Activated naive CD8-positive, alpha-beta T cell treated with anti-CD3 and anti-CD28 coated beads, Interleukin-2, amount 50 U/mL, for 16 hours (primary cell): ENCODE data around the gene AIF1.

Experiments
- DNase-seq: peaks from one replicate; pipeline ENCODE4 v3.0.0-alpha.2; 2020; ENCODE audit warnings: low read depth, low spot score

AIF1 gene

DNA sequence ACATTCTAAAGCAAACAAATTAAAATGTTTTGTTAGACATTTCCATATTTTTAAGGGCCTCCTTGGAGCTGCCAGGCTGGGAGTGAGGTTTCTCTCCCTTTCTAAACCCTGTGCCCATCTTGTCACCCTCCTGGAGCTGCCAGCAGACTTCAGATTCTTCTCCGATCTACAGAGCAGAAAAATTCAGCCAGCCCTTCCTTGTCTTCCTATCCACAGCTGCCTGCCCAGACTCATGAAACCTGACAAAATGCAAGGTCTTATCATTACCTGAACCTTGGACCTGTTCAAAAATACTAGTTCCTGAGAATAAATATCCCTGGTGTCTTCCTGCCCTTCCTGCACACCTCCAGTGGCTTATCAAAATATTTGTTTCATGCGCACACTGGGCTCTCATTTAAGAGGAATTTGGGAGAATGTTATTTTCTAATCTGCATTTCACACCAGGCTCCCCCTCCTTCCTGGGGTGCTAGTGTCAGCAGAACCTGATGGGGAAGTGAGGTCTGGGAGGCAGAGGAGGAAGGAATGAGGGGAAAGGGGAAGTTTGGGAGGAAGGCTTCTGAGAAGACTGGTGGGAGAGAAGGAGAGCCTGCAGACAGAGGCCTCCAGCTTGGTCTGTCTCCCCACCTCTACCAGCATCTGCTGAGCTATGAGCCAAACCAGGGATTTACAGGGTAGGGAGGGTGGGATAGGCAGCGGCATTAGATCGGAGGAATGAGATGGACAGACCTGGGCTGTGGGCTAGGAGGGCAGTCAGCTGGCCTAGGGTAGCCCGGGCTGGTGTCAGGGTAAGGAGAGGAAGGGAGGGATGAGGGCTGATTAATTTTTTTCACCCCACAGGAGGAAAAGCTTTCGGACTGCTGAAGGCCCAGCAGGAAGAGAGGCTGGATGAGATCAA, at the start of gene AIF1:
TSS of gene AIF1 (plus strand) at position 551 of the 895 bp plus-strand sequence. CDS start at position 647, 96 bp downstream.
- no peak for DNase-seq

DNA sequence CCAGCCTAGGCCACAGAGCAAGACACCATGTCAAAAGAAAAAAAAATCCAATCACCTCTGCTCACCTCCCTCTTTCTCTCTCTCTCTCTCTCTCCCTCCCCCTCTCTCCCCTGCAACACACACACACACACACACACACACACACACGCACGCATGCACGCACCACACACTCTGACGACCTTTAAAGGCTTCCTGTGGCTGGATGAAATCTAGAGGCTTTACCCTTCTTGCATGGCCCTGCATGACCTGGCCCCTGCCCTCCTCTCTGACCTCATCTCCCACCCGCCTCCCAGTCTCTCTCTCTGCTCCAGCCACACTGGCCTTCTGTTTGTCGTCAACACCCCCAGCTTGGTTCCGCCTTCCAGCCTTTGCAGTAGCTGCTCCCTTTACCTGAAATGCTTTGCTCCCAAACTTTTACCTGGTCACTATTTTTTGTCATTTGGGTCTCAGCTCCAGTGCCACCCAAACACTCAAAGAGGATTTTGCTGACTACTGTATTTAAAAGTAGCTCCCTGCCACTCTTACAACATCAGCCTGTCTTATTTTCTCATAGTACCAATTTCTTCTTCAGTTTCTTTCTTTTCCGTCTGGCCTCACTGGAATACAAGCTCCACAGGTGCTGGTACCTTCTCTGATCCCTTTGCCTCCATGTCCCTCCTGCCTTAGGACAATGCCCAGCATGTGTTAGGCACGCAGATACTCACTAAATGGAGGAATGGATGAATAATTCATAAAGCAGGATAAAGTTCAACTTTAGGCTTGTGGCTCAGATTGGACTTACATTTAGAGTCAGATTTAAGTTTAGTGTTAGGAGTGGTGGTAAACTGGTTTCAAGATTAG, 47.3 kb upstream of the AIF1 start:
- no peak for DNase-seq

DNA sequence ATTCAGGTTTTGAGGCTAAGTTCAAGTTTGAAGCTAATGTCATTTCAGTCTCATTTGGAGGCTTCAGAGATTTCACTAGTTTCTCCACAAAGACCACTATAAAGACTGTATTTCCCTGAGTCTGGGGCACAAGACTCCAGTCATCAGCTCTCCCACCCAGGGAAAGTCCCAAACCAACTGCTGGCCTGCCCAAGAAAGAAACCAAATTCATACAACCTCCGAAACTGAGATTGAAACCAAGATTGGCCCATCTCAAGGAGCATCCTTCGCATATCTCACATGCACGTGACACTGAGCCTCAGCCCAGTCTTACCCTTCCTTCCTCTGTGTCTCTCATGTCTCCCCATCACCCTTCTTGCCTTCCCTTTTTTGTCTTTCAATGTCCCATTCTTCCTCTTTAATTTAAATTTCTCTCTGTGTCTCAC, 46.5 kb upstream of the AIF1 start:
- DNase-seq: peak; percentile 63

DNA sequence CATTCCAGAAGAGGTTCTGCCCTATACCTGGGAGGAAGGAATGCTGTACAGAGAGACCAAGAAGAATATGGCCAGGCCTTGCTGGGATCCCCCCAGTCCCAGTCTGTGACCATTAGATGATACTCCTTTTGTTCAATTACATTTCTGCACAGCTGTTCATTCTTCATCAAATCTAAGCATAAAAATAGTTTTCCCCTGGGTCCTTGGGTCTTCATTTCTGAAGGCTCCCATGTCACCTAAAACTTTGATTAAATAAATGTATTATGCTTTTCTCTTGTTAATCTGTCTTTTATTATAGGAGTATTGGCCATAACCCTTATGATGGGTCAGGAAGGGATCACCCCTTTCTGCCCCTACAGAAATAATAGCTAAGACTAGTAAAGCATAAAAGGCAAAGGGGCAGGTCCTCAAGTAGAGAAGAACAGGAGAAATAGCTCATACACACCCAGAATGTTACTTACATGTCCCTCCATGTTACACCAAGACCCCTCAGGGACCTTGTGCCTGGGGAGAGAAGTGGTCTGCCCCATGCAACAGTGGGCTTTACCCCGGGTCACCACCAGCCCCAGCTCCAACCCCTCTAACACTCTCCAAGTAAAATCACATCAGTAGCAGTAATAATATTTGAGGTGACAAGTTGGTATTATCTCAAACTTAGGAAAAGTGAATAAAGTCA, 45.0 kb upstream of the AIF1 start:
- DNase-seq: no peak

DNA sequence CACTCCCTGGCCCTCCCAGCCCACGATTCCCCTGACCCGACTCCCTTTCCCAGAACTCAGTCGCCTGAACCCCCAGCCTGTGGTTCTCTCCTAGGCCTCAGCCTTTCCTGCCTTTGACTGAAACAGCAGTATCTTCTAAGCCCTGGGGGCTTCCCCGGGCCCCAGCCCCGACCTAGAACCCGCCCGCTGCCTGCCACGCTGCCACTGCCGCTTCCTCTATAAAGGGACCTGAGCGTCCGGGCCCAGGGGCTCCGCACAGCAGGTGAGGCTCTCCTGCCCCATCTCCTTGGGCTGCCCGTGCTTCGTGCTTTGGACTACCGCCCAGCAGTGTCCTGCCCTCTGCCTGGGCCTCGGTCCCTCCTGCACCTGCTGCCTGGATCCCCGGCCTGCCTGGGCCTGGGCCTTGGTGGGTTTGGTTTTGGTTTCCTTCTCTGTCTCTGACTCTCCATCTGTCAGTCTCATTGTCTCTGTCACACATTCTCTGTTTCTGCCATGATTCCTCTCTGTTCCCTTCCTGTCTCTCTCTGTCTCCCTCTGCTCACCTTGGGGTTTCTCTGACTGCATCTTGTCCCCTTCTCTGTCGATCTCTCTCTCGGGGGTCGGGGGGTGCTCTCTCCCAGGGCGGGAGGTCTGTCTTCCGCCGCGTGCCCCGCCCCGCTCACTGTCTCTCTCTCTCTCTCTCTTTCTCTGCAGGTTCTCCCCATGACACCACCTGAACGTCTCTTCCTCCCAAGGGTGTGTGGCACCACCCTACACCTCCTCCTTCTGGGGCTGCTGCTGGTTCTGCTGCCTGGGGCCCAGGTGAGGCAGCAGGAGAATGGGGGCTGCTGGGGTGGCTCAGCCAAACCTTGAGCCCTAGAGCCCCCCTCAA, 42.8 kb upstream of the AIF1 start, which contains the start of gene LTA:
TSS of gene LTA (plus strand) at position 249 of the 871 bp plus-strand sequence. CDS start at position 703, 454 bp downstream.
- DNase-seq: peak; percentile 50

- no peak for DNase-seq
Observed at GRCh38 chr6:31573239-31574105, 41.6 kb upstream of the AIF1 start.

DNA sequence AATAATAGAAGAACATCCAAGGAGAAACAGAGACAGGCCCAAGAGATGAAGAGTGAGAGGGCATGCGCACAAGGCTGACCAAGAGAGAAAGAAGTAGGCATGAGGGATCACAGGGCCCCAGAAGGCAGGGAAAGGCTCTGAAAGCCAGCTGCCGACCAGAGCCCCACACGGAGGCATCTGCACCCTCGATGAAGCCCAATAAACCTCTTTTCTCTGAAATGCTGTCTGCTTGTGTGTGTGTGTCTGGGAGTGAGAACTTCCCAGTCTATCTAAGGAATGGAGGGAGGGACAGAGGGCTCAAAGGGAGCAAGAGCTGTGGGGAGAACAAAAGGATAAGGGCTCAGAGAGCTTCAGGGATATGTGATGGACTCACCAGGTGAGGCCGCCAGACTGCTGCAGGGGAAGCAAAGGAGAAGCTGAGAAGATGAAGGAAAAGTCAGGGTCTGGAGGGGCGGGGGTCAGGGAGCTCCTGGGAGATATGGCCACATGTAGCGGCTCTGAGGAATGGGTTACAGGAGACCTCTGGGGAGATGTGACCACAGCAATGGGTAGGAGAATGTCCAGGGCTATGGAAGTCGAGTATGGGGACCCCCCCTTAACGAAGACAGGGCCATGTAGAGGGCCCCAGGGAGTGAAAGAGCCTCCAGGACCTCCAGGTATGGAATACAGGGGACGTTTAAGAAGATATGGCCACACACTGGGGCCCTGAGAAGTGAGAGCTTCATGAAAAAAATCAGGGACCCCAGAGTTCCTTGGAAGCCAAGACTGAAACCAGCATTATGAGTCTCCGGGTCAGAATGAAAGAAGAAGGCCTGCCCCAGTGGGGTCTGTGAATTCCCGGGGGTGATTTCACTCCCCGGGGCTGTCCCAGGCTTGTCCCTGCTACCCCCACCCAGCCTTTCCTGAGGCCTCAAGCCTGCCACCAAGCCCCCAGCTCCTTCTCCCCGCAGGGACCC, 40.6 kb upstream of the AIF1 start:
- DNase-seq: no peak

DNA sequence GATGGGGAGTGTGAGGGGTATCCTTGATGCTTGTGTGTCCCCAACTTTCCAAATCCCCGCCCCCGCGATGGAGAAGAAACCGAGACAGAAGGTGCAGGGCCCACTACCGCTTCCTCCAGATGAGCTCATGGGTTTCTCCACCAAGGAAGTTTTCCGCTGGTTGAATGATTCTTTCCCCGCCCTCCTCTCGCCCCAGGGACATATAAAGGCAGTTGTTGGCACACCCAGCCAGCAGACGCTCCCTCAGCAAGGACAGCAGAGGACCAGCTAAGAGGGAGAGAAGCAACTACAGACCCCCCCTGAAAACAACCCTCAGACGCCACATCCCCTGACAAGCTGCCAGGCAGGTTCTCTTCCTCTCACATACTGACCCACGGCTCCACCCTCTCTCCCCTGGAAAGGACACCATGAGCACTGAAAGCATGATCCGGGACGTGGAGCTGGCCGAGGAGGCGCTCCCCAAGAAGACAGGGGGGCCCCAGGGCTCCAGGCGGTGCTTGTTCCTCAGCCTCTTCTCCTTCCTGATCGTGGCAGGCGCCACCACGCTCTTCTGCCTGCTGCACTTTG, 39.6 kb upstream of the AIF1 start, which contains the start of gene TNF:
TSS of gene TNF (plus strand) at position 231 of the 567 bp plus-strand sequence. CDS start at position 408, 177 bp downstream.
- DNase-seq: no peak

GRCh38 chr6:31575952-31576685, 38.9 kb upstream of the AIF1 start:
- DNase-seq: no peak

DNA sequence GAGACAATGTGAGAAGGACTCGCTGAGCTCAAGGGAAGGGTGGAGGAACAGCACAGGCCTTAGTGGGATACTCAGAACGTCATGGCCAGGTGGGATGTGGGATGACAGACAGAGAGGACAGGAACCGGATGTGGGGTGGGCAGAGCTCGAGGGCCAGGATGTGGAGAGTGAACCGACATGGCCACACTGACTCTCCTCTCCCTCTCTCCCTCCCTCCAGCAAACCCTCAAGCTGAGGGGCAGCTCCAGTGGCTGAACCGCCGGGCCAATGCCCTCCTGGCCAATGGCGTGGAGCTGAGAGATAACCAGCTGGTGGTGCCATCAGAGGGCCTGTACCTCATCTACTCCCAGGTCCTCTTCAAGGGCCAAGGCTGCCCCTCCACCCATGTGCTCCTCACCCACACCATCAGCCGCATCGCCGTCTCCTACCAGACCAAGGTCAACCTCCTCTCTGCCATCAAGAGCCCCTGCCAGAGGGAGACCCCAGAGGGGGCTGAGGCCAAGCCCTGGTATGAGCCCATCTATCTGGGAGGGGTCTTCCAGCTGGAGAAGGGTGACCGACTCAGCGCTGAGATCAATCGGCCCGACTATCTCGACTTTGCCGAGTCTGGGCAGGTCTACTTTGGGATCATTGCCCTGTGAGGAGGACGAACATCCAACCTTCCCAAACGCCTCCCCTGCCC, 38.0 kb upstream of the AIF1 start:
- no peak for DNase-seq

DNA sequence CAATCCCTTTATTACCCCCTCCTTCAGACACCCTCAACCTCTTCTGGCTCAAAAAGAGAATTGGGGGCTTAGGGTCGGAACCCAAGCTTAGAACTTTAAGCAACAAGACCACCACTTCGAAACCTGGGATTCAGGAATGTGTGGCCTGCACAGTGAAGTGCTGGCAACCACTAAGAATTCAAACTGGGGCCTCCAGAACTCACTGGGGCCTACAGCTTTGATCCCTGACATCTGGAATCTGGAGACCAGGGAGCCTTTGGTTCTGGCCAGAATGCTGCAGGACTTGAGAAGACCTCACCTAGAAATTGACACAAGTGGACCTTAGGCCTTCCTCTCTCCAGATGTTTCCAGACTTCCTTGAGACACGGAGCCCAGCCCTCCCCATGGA, 37.5 kb upstream of the AIF1 start:
- DNase-seq: no peak

DNA sequence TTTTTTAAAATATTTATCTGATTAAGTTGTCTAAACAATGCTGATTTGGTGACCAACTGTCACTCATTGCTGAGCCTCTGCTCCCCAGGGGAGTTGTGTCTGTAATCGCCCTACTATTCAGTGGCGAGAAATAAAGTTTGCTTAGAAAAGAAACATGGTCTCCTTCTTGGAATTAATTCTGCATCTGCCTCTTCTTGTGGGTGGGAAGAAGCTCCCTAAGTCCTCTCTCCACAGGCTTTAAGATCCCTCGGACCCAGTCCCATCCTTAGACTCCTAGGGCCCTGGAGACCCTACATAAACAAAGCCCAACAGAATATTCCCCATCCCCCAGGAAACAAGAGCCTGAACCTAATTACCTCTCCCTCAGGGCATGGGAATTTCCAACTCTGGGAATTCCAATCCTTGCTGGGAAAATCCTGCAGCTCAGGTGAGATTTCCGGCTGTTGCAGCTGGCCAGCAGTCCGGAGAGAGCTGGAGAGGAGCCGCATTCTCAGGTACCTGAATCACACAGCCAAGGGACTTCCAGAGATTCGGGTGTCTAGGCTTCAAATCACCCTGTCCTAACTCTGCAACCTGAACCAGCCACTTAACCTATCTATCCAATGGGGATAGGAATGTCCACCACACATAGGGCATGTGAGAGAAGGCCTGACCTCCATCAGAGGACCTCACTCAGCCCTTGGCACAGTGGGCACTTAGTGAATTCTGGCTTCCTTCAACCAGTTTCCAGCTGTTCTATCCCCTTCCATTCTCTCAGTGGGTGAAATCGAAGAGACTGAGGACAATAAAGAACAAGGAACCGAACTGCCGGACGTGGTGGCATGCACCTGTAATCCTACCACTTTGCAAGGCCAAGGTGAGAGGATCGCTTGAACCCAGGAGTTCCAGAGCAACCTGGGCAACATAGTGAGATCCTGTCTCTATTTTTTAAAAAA, 36.6 kb upstream of the AIF1 start:
- DNase-seq: no peak

DNA sequence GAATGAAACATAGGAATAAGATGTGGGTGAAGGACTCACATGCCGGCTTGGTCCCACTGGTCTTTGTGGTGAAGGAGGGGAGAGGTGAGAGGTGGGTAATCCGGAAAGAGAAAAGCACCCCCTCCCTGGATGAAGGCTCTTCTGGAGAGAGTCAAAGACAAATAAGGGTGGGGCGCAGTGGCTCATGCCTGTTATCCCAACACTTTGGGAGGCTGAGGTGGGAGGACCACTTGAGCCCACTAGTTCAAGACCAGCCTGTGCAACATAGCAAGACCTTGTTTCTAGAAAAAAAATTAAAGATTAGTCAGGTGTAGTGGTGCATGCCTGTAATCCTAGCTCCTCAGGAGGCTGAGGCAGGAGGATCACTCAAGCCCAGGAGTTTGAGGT, 35.9 kb upstream of the AIF1 start:
- no peak for DNase-seq

- no peak for DNase-seq
Observed at GRCh38 chr6:31579546-31580437, 35.2 kb upstream of the AIF1 start.

- DNase-seq: no peak
Observed at GRCh38 chr6:31580438-31580740, 34.6 kb upstream of the AIF1 start.
